ENCODE measurements around the gene POLR2A.

DNA sequence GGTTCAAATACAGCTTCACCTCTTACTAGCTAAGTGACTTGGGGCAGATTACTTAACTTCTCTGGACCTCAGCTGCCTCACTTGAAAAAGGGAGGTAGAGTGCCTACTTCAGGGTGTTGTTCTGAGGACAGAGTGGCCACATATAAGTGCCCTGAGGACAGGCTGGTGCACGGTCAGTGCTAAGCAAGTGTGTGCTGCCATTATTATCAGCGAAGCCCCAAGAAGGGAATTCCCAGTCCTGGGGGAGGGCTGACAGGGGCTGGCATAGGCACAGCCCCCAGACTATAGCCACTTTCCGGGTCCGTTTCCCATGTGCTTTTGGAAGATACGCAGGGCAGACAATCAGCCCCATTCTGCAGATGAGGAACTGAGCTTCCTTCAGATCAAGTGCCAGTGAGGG, 7.2 kb upstream of the POLR2A start:
- TF ChIP-seq, protein P1, sequence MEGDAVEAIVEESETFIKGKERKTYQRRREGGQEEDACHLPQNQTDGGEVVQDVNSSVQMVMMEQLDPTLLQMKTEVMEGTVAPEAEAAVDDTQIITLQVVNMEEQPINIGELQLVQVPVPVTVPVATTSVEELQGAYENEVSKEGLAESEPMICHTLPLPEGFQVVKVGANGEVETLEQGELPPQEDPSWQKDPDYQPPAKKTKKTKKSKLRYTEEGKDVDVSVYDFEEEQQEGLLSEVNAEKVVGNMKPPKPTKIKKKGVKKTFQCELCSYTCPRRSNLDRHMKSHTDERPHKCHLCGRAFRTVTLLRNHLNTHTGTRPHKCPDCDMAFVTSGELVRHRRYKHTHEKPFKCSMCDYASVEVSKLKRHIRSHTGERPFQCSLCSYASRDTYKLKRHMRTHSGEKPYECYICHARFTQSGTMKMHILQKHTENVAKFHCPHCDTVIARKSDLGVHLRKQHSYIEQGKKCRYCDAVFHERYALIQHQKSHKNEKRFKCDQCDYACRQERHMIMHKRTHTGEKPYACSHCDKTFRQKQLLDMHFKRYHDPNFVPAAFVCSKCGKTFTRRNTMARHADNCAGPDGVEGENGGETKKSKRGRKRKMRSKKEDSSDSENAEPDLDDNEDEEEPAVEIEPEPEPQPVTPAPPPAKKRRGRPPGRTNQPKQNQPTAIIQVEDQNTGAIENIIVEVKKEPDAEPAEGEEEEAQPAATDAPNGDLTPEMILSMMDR (IDR thresholded peaks at IDR 0.05): no peak
- no peak for TF ChIP-seq POLR2AphosphoS5 (IDR thresholded peaks at IDR 0.05)
- no peak for TF ChIP-seq POLR2A (IDR thresholded peaks at IDR 0.05)
- TF ChIP-seq EP300 (IDR thresholded peaks at IDR 0.05): no peak

All from stomach (tissue), 4 donors.